ENCODE data around the gene GALC. TPM values are rescaled to one million over a fixed set of nuclear protein-coding genes. Genes with fewer than 3 reads are reported as not detected.

The GALC gene
- polyA plus RNA-seq, 3 donors = 44.4 to 46.7 (median 46.6) TPM

- no peak for DNase-seq (ENCODE audit: low read depth in 3 of 3, low spot score in 2 of 3)
Measured at GRCh38 chr14:87894920-87895319, 98.1 kb downstream of the GALC start.

- DNase-seq (ENCODE audit: low read depth in 3 of 3, low spot score in 2 of 3) = no peak
Measured at GRCh38 chr14:87892763-87893162, 100.2 kb downstream of the GALC start.

- no peak for DNase-seq (ENCODE audit: low read depth in 3 of 3, low spot score in 2 of 3)
Measured at GRCh38 chr14:87888136-87888999, 104.6 kb downstream of the GALC start.

DNA sequence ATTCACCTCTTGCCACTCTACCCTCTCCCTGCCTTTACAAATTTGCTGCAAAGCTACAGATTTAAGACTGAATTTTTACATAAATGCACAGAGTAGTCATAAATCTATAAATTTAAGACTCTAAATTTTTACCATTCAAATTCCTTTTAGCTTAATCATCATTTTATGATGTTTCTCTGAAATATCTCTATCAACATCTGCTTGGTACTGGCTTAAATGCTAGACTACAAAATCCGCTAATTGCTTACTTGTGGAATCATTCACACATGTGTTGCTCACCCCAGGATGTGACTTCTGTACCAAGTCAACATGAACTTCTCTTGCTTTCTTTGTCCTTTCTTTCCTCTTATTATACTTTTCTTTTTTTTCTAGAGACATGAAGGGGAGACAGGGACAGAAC is 109.2 kb downstream of the GALC start:
- DNase-seq (ENCODE audit: low read depth in 3 of 3, low spot score in 2 of 3) = no peak

Other genes starting within 250 kb of the GALC start
- gene GPR65, start 12.0 kb upstream of the GALC start, polyA plus RNA-seq (ENCODE audit: insufficient read length in 3 of 3) = under 1 TPM; 0.44 to 0.64 (median 0.53) TPM

Data from right renal cortex interstitium (tissue), 3 donors.